Measurements from ENCODE around the gene ELAPOR2. TPM values are rescaled to one million over a fixed set of nuclear protein-coding genes. Genes with fewer than 3 reads are reported as not detected.

Gene ELAPOR2
- total RNA-seq: 10 to 100 TPM; 17.3 to 23.3 (median 18.5) TPM
- 1 to 10 TPM; 2.4 to 2.7 (median 2.4) TPM for polyA plus RNA-seq
- long read RNA-seq, donor 1: 0 reads
- long read RNA-seq, donor 2: 0 reads

- peak; percentile 94 for DNase-seq
- peaks cover 0 to 19% (median 0%) of the 10 kb centered on the region in 7 donors for H3K27me3 ChIP-seq (replicated peaks in 1 of 7)
- intact Hi-C loops (cut with DNase I; ENCODE audit: low total_unique reads): loop anchor here (10.0 kb wide), 1 partner anchor 165 kb away; no protein-coding TSS in a partner anchor
- 1 to 2% (median 2%) methylated on average over 37 to 70 of the region's 70 CpGs for WGBS, 5 donors
- peak within 1 kb of the TSS in 7 of 8 donors; percentile 24 to 81 (median 72) for H3K27ac ChIP-seq
- H3K4me3 ChIP-seq: peak within 1 kb of the TSS; percentile 44 to 74 (median 58)
- H3K4me1 ChIP-seq: peaks cover 0 to 20% (median 14%) of the 10 kb centered on the region in 6 donors
- TF ChIP-seq POLR2AphosphoS5 (IDR thresholded peaks at IDR 0.05): peak; percentile 73 to 86 (median 80)
- no peak for TF ChIP-seq POLR2A (IDR thresholded peaks at IDR 0.05)
- peak in 10 of 11 experiments; percentile 7 to 72 (median 50) for TF ChIP-seq CTCF (IDR thresholded peaks at IDR 0.05 in 8 of 11, conservative IDR thresholded peaks at IDR 0.05 in 3 of 11)
- H3K9me3 ChIP-seq: no peaks in the 10 kb centered on the region
- no peaks in the 10 kb centered on the region for H3K36me3 ChIP-seq
Measured at GRCh38 chr7:87059525-87060287, at the start of gene ELAPOR2. ELAPOR2 (minus strand) TSS chr7:87059654; CDS start chr7:87059513, 141 bp downstream.

- H3K27ac ChIP-seq: no peak overlapping the region
- intact Hi-C loops (cut with DNase I; ENCODE audit: low total_unique reads): no loop called here
- no peak for DNase-seq
- H3K9me3 ChIP-seq: peaks cover 0 to 6% (median 0%) of the 10 kb centered on the region in 8 donors
- no peak overlapping the region for H3K4me3 ChIP-seq
- H3K4me1 ChIP-seq: no peaks in the 10 kb centered on the region
- no peaks in the 10 kb centered on the region for H3K36me3 ChIP-seq
- WGBS, 5 donors: 67 to 89% (median 82%) methylated on average over 6 of the region's 6 CpGs
- peaks cover 0 to 4% (median 0%) of the 10 kb centered on the region in 7 donors for H3K27me3 ChIP-seq (replicated peaks in 1 of 7)
- no peak for TF ChIP-seq CTCF (IDR thresholded peaks at IDR 0.05 in 8 of 11, conservative IDR thresholded peaks at IDR 0.05 in 3 of 11)
- TF ChIP-seq POLR2A (IDR thresholded peaks at IDR 0.05): no peak
- TF ChIP-seq POLR2AphosphoS5 (IDR thresholded peaks at IDR 0.05): no peak
Measured at GRCh38 chr7:87107949-87108776, 48.7 kb upstream of the ELAPOR2 start.

GRCh38 chr7:87106974-87107612 is 47.6 kb upstream of the ELAPOR2 start:
- peaks cover 0 to 3% (median 0%) of the 10 kb centered on the region in 8 donors for H3K9me3 ChIP-seq
- no peak overlapping the region for H3K4me3 ChIP-seq
- H3K27me3 ChIP-seq (replicated peaks in 1 of 7): peaks cover 0 to 4% (median 0%) of the 10 kb centered on the region in 7 donors
- TF ChIP-seq POLR2AphosphoS5 (IDR thresholded peaks at IDR 0.05) (no peak), POLR2A (IDR thresholded peaks at IDR 0.05) (no peak), CTCF (IDR thresholded peaks at IDR 0.05 in 8 of 11, conservative IDR thresholded peaks at IDR 0.05 in 3 of 11) (no peak)
- no peak overlapping the region for H3K27ac ChIP-seq
- no peaks in the 10 kb centered on the region for H3K36me3 ChIP-seq
- no peak for DNase-seq
- WGBS, 5 donors: 65 to 75% (median 72%) methylated on average over 4 of the region's 4 CpGs
- intact Hi-C loops (cut with DNase I; ENCODE audit: low total_unique reads): no loop called here
- no peaks in the 10 kb centered on the region for H3K4me1 ChIP-seq

All from spleen (tissue), 13 donors.